Diencephalon (tissue), 1 donor: ENCODE results near the gene OASL. TPM values are rescaled to one million over a fixed set of nuclear protein-coding genes. Genes with fewer than 3 reads are reported as not detected.

Experiments
- small RNA-seq: library from RNA; depleted of rRNA; stranded (forward); fragments of <200 nt; gene quantifications from one replicate; pipeline ENCODE3, GENCODE V24; 2014
- total RNA-seq: library from RNA; depleted of rRNA; stranded (reverse); fragments of >200 nt; gene quantifications from one replicate; pipeline ENCODE4 v1.2.3, GENCODE V29; 2014

Gene OASL, protein sequence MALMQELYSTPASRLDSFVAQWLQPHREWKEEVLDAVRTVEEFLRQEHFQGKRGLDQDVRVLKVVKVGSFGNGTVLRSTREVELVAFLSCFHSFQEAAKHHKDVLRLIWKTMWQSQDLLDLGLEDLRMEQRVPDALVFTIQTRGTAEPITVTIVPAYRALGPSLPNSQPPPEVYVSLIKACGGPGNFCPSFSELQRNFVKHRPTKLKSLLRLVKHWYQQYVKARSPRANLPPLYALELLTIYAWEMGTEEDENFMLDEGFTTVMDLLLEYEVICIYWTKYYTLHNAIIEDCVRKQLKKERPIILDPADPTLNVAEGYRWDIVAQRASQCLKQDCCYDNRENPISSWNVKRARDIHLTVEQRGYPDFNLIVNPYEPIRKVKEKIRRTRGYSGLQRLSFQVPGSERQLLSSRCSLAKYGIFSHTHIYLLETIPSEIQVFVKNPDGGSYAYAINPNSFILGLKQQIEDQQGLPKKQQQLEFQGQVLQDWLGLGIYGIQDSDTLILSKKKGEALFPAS
- 0.46 TPM for total RNA-seq

DNA sequence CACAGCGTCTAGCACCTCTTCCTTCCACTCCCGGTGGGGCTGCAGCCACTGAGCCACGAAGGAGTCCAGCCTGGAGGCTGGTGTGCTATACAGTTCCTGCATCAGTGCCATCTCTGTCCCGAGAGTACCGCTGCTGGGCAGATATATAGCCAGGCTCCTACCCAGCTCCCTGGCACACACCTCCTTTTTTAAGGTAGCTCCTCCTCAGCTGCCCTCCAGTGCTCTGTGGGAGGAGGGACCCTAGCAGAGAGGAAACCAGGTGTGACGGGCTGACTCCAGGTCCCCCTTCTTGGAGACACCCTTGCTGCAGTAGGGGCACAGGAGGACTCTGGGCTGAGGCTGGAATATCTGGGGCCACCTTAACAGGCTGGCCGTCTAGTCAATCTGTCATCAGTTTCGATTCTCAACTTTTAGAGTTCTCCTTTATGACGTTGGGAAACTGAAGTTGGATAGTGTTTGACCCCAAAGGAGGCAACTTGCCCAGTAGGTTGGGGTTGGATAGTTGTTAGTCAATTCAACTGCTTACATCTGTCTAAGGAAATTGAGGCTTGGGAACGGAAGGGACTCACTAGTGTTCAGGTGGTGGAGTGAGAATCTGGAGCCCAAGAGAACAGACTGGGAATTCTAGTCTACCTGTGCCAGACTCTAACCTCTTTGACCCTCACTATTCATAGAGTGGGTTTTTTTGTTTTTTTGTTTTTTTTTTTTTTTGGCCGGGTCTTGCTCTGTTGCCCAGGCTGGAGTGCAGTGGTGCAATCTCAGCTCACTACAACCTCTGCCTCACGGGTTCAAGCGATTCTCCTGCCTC is at the start of gene OASL:
OASL (minus strand) TSS at position 386 of the 808 bp plus-strand sequence; CDS start at position 111, 275 bp downstream.

DNA sequence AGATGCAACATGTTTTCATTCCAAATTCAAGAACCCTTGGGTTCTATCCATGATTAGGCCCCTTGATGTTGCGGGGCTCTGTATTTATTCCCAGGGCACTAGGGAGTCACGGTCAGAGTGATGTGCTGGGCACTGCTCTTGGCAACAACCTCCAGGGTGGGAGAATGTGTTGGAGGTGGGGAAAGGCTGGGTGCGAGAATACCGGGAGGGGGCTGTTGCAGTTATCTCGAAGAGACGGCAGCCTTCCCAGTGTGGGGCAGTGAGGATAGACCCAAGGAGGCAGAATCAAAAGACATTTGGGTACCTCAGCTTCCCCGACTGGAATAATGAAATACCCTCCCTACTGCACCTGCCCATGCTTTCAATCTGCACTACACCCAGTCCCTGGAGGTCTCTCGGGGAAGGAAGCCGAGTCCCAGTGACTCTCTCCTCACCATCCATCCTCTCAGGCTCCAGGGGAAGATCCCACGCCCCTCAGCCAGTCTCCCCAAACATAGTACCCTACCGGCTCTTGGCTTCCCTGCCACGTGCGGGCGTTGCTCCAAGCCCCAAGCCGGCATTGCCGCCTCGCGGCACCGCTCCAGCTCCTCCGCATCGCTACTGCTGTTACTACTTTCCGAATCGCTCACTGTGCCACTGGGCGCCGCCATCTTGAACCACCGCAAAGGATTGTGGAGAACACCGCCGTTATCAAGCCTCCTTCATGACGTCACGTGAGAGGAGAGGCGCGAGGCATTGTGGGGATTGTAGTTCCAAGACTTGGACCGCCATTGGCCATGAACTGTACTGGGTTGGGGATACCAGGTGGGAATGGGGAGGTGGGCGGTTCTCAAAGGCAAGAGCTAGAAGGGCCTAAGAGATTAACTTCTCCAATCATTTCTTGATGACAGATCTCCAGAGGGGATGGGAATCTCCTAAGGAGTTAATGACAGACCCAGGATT is 22.9 kb downstream of the OASL start, which contains the start of gene C12orf43:
C12orf43 (minus strand) TSS at position 663 of the 942 bp plus-strand sequence; CDS start at position 650, 13 bp downstream.

GRCh38 chr12:120978296-120979219 is 60.5 kb downstream of the OASL start, which contains the start of gene HNF1A:
Gene HNF1A (plus strand): TSS chr12:120978543. CDS start chr12:120978769, 226 bp downstream.

Small RNA genes lying within 50 kb of the gene (small RNA-seq; reads per million reads assigned to genes)
- not detected for gene AC079602.2

Other genes starting within 250 kb of the OASL start
- gene SPPL3, start 134.9 kb downstream of the OASL start, total RNA-seq: 69.9 TPM
- gene HNF1A, start 60.7 kb downstream of the OASL start, total RNA-seq: not detected
- gene C12orf43, start 22.8 kb downstream of the OASL start, total RNA-seq: 19.8 TPM
- 5.1 TPM for gene P2RX7, start 93.6 kb upstream of the OASL start, total RNA-seq
- gene P2RX4, start 170.9 kb upstream of the OASL start, total RNA-seq: 8.8 TPM